HL-60/S4 treated with phorbol 12-myristate 13-acetate at 8.2 ng/mL for 4 days and 3 days (cell line): ENCODE results near the gene CARMIL1.

Experiments
- in situ Hi-C: fragments of 300-500 bp; cut with MboI; formaldehyde crosslinking; loops from 2 replicates; pipeline ENCODE4 v1.15.0; 2022; ENCODE audit warnings: low sequenced_read_pairs

CARMIL1 gene

GRCh38 chr6:25464225-25464624, 185.1 kb downstream of the CARMIL1 start:
- in situ Hi-C loops: no loop called here

DNA sequence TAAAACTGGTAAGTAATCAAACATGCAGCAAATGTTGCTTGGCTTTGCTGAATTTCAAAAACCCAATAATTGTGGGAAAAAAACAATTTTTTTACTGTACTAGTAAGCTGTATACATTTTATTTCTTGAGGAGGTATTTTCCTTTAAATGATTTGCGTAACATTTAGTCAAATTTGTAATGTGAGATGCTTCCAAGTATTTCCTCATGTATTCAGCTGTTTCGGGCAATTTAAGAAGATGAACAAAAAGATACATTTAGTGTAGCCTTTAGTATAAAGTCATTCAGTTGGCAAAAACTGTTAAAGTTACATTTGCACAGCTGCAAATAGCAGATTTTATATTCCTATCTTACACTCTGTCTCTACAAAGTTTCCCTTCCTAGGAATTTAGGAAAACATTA, 186.8 kb downstream of the CARMIL1 start:
- in situ Hi-C loops: no loop called here

DNA sequence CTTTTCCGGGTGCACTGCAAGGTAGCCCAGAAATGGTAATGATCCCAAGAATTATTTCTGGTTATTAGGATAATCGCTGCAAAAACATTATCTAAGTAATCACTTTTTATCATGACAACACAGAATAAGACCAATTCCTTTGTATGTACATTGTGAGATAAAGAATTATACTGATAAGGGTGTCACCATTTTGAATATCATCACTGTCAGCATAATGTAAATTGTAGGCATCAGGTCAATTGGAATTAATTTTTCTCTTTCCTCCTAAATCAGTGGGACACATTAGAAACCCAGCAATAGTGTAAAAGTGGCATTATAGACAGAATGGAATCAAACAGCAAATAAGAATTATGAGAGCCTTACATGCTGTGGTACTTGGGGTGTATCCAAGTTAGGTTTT, 189.7 kb downstream of the CARMIL1 start:
- in situ Hi-C loops: no loop called here

DNA sequence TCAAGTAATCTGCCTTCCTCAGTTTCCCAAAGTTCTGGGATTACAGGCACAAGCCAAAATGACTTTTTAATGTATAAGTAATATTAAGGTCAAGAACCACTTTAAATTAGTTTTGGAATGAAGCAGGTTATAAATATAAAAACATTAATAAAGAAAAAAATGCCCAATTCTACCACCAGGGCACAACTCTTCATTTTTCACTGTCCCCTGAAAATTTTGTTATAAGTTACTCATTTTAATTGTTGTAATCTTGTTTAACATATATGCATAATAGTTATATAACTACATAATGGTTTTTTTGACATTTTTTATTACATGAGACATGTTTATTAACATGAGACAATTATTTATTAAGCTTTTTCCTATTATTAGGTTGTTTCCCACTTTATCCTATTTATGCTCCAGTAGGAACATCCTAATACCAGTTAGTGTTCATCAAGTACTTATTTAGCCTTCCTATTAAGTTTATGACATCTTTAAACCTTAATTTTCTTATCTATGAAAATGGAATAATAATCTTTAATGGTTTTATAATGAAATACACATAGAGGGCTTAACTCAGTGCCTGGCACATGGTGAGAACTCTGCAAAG, 190.7 kb downstream of the CARMIL1 start:
- in situ Hi-C loops: no loop called here

- in situ Hi-C loops: no loop called here
Observed at GRCh38 chr6:25472306-25472705, 193.1 kb downstream of the CARMIL1 start.

GRCh38 chr6:25472906-25473305, 193.7 kb downstream of the CARMIL1 start:
- in situ Hi-C loops: no loop called here

- in situ Hi-C loops: no loop called here
Observed at GRCh38 chr6:25473447-25473846, 194.3 kb downstream of the CARMIL1 start.

DNA sequence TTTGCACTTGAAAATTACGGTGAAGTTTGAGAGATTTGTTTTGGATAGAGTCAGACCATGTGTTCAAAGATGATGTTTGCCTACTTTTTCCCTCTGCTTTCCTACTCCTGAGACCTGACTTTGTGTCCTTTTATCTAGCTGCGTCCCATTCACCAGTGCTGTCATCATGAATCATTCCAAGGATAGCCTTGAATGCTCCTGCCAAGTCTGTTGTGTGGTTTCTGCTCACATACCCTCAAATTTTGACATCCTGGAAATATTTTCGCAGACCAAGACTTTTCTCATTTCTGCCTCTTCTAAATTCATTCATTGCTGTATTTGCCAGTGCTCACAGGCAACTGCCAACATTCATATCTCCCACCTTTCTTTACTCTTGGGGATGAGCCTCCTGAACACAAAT, 197.0 kb downstream of the CARMIL1 start:
- in situ Hi-C loops: loop anchor here (25.0 kb wide), 1 partner anchor 214 kb away; no protein-coding TSS in a partner anchor

GRCh38 chr6:25477006-25477590, 197.9 kb downstream of the CARMIL1 start:
- in situ Hi-C loops: loop anchor here (25.0 kb wide), 1 partner anchor 215 kb away; no protein-coding TSS in a partner anchor

GRCh38 chr6:25478973-25479372, 199.8 kb downstream of the CARMIL1 start:
- in situ Hi-C loops: loop anchor here (25.0 kb wide), 1 partner anchor 217 kb away; no protein-coding TSS in a partner anchor

DNA sequence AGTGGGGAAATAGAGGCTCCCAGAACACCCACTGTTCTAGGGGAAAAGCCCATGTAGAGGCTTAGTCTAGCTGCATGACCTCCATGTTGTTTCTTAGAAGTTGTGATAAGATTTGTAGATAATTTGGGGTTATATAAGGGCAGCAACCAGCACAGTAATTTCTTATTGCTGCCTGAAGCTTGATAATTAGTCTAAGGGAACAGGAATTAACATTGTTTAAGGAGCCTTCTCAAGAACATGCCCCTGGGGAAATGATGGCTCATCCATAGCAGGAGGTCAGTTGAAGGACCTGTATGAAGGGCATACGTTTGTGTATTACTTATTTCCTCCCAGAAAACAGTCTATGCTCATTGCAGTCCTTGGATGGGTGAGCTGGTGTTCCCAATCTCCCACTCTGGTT, 202.1 kb downstream of the CARMIL1 start:
- in situ Hi-C loops: loop anchor here (25.0 kb wide), 1 partner anchor 219 kb away; no protein-coding TSS in a partner anchor

- in situ Hi-C loops: loop anchor here (25.0 kb wide), 1 partner anchor 221 kb away; no protein-coding TSS in a partner anchor
Observed at GRCh38 chr6:25482996-25483395, 203.8 kb downstream of the CARMIL1 start.

DNA sequence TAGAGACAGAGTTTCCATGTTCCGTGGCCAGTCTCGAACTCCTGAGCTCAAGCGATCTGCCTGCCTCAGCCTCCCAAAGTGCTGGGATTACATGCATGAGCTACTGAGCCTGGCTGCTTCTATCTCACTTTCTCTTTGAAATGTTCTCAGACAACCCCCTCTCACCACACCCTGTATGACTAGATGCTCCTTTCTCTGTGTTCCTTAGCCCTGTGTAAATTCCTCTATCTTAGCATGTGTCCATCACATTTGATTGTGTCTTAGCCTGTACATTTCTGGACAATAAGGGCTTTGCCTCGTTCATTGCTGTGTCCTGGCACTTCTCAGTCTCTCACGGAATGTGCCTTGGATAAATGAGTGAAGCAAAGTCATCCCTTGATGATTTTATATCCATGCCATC, 204.8 kb downstream of the CARMIL1 start:
- in situ Hi-C loops: loop anchor here (25.0 kb wide), 1 partner anchor 222 kb away; no protein-coding TSS in a partner anchor

DNA sequence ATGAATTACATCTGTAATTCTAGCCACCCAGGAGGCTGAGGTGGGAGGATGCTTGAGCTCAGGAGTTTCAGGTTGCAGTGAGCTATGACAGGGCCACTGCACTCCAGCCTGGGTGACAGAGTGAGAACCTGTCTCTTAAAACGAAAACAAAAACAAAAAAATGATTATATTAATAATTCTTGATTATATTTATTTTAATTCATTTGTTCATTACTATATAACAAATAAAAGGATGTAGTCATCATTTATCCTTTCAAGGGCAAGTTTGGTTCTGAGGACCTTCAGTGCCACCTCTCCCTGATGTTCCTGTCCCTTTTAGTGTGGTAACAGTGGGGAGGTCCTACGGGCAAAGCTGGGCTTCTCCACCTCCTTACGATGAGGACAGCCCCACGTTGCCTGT, 205.7 kb downstream of the CARMIL1 start:
- in situ Hi-C loops: loop anchor here (25.0 kb wide), 1 partner anchor 223 kb away; no protein-coding TSS in a partner anchor

DNA sequence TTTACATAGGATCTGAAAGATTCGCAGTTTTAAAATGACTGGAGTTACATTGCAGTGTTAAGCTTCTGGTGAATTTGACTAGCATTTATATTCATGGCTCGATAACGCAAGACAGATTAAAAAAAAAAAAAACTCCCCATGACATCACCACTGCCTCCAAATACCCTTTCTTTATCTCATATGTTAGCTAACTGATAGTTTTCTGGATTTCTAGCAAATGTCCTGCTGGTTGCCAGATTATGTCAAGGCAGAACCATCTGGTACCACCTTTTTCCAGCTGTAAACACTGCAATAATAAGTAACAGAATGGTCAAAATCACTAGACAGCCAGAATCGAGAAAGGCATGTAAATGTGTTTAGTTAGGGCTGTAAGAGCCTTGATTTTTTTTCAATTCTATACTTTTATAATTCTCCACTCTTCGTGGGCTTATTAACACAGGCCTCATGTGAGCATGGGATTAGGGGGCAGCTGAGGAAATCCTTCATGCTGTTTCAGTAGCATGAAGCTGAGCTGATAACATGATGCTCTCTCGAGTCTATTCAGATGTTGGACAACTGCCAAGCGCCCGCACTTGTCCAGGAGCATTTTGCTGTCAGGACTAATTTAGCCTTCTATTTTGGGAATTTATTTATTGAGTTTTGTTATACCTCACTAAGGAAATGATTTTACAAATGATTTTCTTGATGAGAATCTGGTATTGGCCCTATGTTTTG, 206.8 kb downstream of the CARMIL1 start:
- in situ Hi-C loops: loop anchor here (25.0 kb wide), 1 partner anchor 224 kb away; no protein-coding TSS in a partner anchor

GRCh38 chr6:25486550-25486949, 207.4 kb downstream of the CARMIL1 start:
- in situ Hi-C loops: loop anchor here (25.0 kb wide), 1 partner anchor 224 kb away; no protein-coding TSS in a partner anchor

- in situ Hi-C loops: loop anchor here (25.0 kb wide), 1 partner anchor 225 kb away; no protein-coding TSS in a partner anchor
Observed at GRCh38 chr6:25487012-25487411, 207.8 kb downstream of the CARMIL1 start.

GRCh38 chr6:25488156-25488555, 209.0 kb downstream of the CARMIL1 start:
- in situ Hi-C loops: loop anchor here (25.0 kb wide), 1 partner anchor 226 kb away; no protein-coding TSS in a partner anchor

DNA sequence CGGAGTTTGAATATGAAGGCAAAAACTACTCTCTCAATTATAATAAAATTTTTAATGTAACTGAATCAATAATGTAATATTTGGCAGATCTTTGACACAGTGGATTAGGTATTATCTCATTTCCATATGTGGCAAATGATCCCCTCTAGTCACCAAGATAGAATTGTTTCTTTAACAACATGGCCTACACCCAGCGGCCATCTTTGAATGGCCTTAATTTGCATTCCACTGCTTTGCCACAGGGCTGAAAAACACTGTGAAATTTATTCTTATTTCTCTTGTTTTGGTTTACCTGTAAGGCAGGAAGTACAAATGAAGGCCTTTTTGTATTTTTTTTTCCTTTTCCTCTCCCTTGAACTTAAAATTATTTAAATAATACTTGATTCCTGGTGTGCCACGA, 210.2 kb downstream of the CARMIL1 start:
- in situ Hi-C loops: loop anchor here (25.0 kb wide), 1 partner anchor 227 kb away; no protein-coding TSS in a partner anchor

GRCh38 chr6:25490018-25490801, 211.0 kb downstream of the CARMIL1 start:
- in situ Hi-C loops: loop anchor here (25.0 kb wide), 1 partner anchor 228 kb away; no protein-coding TSS in a partner anchor
